Measurements from ENCODE around the gene LCE6A. TPM values are rescaled to one million over a fixed set of nuclear protein-coding genes. Genes with fewer than 3 reads are reported as not detected.

Gene LCE6A, protein sequence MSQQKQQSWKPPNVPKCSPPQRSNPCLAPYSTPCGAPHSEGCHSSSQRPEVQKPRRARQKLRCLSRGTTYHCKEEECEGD
- total RNA-seq, result not detected
- polyA plus RNA-seq, result not detected
- long read RNA-seq, donor 1, result 0 reads
- long read RNA-seq, donor 2, result 0 reads
- long read RNA-seq, donor 3, result 0 reads

GRCh38 chr1:152842556-152842955 is at the start of gene LCE6A:
Gene LCE6A, plus strand, starts transcription at chr1:152842856. Its CDS starts 665 bp downstream, at chr1:152843521.
- H3K27ac ChIP-seq, result no peak within 1 kb of the TSS
- H3K9me3 ChIP-seq, result no peaks in the 10 kb centered on the region
- 87 to 92% (median 88%) methylated on average over 3 of the region's 3 CpGs for WGBS, 3 donors
- no peak for DNase-seq
- no peak within 1 kb of the TSS for H3K4me3 ChIP-seq
- TF ChIP-seq POLR2A (IDR thresholded peaks at IDR 0.05) (no peak), EP300 (IDR thresholded peaks at IDR 0.05) (no peak)
- TF ChIP-seq, protein P1, sequence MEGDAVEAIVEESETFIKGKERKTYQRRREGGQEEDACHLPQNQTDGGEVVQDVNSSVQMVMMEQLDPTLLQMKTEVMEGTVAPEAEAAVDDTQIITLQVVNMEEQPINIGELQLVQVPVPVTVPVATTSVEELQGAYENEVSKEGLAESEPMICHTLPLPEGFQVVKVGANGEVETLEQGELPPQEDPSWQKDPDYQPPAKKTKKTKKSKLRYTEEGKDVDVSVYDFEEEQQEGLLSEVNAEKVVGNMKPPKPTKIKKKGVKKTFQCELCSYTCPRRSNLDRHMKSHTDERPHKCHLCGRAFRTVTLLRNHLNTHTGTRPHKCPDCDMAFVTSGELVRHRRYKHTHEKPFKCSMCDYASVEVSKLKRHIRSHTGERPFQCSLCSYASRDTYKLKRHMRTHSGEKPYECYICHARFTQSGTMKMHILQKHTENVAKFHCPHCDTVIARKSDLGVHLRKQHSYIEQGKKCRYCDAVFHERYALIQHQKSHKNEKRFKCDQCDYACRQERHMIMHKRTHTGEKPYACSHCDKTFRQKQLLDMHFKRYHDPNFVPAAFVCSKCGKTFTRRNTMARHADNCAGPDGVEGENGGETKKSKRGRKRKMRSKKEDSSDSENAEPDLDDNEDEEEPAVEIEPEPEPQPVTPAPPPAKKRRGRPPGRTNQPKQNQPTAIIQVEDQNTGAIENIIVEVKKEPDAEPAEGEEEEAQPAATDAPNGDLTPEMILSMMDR (IDR thresholded peaks at IDR 0.05), result no peak
- no peaks in the 10 kb centered on the region for H3K4me1 ChIP-seq (ENCODE audit: insufficient read depth)
- intact Hi-C loops (cut with DNase I), result no loop called here
- no peaks in the 10 kb centered on the region for H3K36me3 ChIP-seq
- H3K27me3 ChIP-seq, result no peaks in the 10 kb centered on the region

DNA sequence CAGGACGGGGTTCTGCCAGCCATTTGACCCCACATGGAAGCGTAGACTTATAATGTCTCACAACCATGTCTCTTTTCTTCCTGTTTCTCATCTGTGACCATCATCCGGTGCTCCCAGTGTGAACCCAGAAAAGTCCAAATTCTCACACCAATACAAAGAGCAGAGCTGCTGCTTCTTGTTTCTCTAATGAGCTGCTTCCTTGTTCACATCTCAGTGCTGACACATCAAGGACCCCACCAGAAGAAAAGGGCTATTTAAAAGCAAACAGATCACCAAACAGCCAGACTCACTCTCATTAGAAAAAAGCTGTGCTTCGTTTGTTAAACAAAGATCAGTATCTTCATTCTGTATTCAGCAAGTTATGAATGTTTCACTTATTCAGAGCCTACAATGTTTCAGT is 47.0 kb upstream of the LCE6A start:
- TF ChIP-seq EP300 (IDR thresholded peaks at IDR 0.05) (no peak), POLR2A (IDR thresholded peaks at IDR 0.05) (no peak)
- TF ChIP-seq, protein P1 (IDR thresholded peaks at IDR 0.05), result no peak
- no peak overlapping the region for H3K27ac ChIP-seq
- no peaks in the 10 kb centered on the region for H3K9me3 ChIP-seq
- no peak for DNase-seq
- H3K4me1 ChIP-seq (ENCODE audit: insufficient read depth), result no peaks in the 10 kb centered on the region
- intact Hi-C loops (cut with DNase I), result no loop called here
- no peak overlapping the region for H3K4me3 ChIP-seq
- no peaks in the 10 kb centered on the region for H3K27me3 ChIP-seq
- WGBS, 3 donors, result 56 to 66% (median 64%) methylated on average over 4 of the region's 4 CpGs
- no peaks in the 10 kb centered on the region for H3K36me3 ChIP-seq

DNA sequence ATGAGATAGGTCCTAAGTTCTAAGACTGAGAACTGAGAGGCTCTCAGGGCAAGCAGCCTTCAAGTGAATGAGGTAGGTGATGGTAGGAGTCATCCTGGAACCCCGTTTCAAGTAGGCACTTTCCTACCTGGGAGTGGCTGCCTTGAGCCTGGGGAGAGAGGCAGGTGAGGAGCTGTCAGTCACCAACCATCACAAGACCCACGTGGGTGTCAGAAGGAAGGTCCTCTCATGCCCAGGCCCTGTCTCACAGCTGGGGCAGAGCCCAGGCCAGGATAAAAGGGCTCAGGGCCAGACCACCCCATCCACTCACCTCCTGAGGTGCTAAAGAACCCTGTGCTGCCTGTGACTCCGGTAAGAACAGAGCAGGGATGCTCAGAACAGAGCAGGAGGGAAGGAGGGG is 46.2 kb upstream of the LCE6A start, which contains the start of gene LCE1D:
Gene LCE1D, plus strand, starts transcription at position 301 of the 400 bp plus-strand sequence. CDS start 1,074 bp downstream, outside the sequence.
- Histone ChIP-seq H3K4me3 (no peak within 1 kb of the TSS), H3K9me3 (no peaks in the 10 kb centered on the region), H3K27ac (no peak within 1 kb of the TSS), H3K36me3 (no peaks in the 10 kb centered on the region), H3K27me3 (no peaks in the 10 kb centered on the region), H3K4me1 (ENCODE audit: insufficient read depth) (no peaks in the 10 kb centered on the region)
- intact Hi-C loops (cut with DNase I), result no loop called here
- WGBS, 3 donors, result 60 to 68% (median 61%) methylated on average over 3 of the region's 3 CpGs
- DNase-seq, result no peak
- TF ChIP-seq EP300 (IDR thresholded peaks at IDR 0.05) (no peak), POLR2A (IDR thresholded peaks at IDR 0.05) (no peak)
- TF ChIP-seq, protein P1 (IDR thresholded peaks at IDR 0.05), result no peak

- intact Hi-C loops (cut with DNase I), result no loop called here
- Histone ChIP-seq H3K27me3 (no peaks in the 10 kb centered on the region), H3K9me3 (no peaks in the 10 kb centered on the region), H3K4me3 (no peak overlapping the region), H3K27ac (no peak overlapping the region), H3K4me1 (ENCODE audit: insufficient read depth) (no peaks in the 10 kb centered on the region), H3K36me3 (no peaks in the 10 kb centered on the region)
- WGBS, 3 donors, result 47 to 81% (median 61%) methylated on average over 1 of the region's 1 CpG
- DNase-seq, result no peak
- no peak for TF ChIP-seq POLR2A (IDR thresholded peaks at IDR 0.05)
- TF ChIP-seq EP300 (IDR thresholded peaks at IDR 0.05), result no peak
- TF ChIP-seq, protein P1 (IDR thresholded peaks at IDR 0.05), result no peak
These were observed 41.3 kb upstream of the LCE6A start for GRCh38 chr1:152801333-152801732.
